Measurements from ENCODE around the gene ACOXL.

ACOXL gene

DNA sequence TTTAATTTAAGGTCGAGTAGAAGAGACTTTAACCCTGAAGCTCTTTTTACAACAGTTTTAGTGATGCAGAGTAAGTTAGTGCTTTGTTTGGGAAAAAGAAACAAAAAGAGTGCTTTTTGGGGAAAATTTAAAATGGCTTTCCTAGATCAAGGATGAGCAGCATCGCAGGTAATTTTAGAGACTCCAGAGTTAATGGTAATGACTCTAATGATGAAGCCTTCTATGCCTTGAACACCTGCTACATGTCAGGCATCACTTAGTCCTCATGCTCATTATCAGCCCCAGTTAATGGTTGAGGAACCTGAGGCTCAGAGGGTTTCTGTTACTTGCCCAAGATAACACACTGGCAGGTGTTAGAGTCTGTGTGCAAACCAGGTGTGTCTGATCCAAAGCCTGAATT is 167.8 kb downstream of the ACOXL start:
- Mint-ChIP-seq H3K36me3 (ENCODE audit: low read depth) (no peaks in the 10 kb centered on the region), H3K4me1 (ENCODE audit: low read depth) (peaks cover 3% of the 10 kb centered on the region), H3K27ac (no peak overlapping the region), H3K9me3 (peaks cover 9% of the 10 kb centered on the region), H3K27me3 (ENCODE audit: low read depth) (peaks cover 28% of the 10 kb centered on the region), H3K4me3 (no peak overlapping the region)
- no peak for DNase-seq (ENCODE audit: low spot score)

- H3K36me3 Mint-ChIP-seq (ENCODE audit: low read depth) = no peaks in the 10 kb centered on the region
- peaks cover 4% of the 10 kb centered on the region for H3K9me3 Mint-ChIP-seq
- no peak for DNase-seq (ENCODE audit: low spot score)
- no peak overlapping the region for H3K27ac Mint-ChIP-seq
- H3K27me3 Mint-ChIP-seq (ENCODE audit: low read depth) = peaks cover 8% of the 10 kb centered on the region
- no peak overlapping the region for H3K4me3 Mint-ChIP-seq
- H3K4me1 Mint-ChIP-seq (ENCODE audit: low read depth) = peaks cover 3% of the 10 kb centered on the region
Measured at GRCh38 chr2:110903548-110903947, 171.2 kb downstream of the ACOXL start.

DNA sequence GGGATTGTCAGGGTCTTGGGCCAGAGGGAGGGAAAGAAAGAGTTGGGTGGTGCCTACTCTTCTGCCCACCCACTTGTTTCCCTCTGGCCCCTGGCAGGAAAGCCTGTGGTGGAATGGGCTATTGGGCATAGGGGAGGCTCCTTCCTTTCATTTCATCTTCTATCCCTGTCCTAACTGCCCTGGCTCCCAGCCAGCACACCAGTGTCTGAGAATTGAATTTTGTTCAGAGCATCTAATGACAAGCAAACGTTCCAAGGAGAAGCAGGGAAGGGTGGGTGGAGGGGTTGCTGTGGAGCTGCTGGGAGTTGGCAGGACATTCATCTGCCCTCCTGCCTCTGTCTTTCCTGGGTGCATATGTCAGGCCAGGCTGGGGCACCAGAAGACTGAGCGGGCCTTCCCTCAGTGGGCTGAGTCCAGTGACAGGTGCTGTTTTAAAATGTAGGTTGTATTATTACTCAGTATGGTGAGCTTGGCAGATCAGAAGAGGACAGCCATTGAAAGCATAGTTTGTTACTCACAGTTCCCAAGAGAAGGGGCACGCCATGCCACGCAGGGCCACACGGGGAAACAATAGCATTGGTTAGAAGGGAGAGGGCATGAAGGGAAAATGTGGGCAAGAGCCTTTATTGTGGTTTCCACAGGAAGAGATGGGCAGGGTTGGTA is 171.9 kb downstream of the ACOXL start:
- no peak overlapping the region for H3K4me3 Mint-ChIP-seq
- H3K27me3 Mint-ChIP-seq (ENCODE audit: low read depth) = peaks cover 5% of the 10 kb centered on the region
- H3K4me1 Mint-ChIP-seq (ENCODE audit: low read depth) = peaks cover 3% of the 10 kb centered on the region
- peaks cover 4% of the 10 kb centered on the region for H3K9me3 Mint-ChIP-seq
- H3K36me3 Mint-ChIP-seq (ENCODE audit: low read depth) = no peaks in the 10 kb centered on the region
- no peak overlapping the region for H3K27ac Mint-ChIP-seq
- no peak for DNase-seq (ENCODE audit: low spot score)

GRCh38 chr2:110904779-110905148 is 172.4 kb downstream of the ACOXL start:
- no peak for DNase-seq (ENCODE audit: low spot score)
- Mint-ChIP-seq H3K36me3 (ENCODE audit: low read depth) (no peaks in the 10 kb centered on the region), H3K9me3 (peaks cover 4% of the 10 kb centered on the region), H3K27ac (no peak overlapping the region), H3K4me1 (ENCODE audit: low read depth) (peaks cover 3% of the 10 kb centered on the region), H3K27me3 (ENCODE audit: low read depth) (peaks cover 6% of the 10 kb centered on the region), H3K4me3 (no peak overlapping the region)

DNA sequence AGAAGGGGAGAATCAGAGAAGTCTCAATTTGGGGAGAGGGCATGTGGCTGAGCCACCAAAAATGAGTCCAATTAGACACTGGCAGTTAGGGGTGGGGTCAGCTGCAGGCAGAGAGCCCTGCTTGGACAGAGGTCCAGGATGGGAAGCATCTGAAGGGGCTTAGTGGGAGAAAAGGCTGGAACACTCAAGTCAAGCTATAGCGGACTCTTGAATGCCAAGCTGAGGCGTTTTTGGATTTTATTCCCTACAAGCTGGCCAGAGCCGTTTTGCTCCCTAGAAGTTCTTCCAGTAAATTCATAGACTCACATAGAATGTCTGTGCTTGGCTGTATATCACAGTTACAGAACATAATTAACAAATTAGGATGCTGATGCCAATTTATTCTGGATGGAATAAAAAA is 172.8 kb downstream of the ACOXL start:
- no peak overlapping the region for H3K4me3 Mint-ChIP-seq
- H3K27me3 Mint-ChIP-seq (ENCODE audit: low read depth) = peaks cover 6% of the 10 kb centered on the region
- peaks cover 4% of the 10 kb centered on the region for H3K9me3 Mint-ChIP-seq
- DNase-seq (ENCODE audit: low spot score) = no peak
- peaks cover 3% of the 10 kb centered on the region for H3K4me1 Mint-ChIP-seq (ENCODE audit: low read depth)
- H3K27ac Mint-ChIP-seq = no peak overlapping the region
- no peaks in the 10 kb centered on the region for H3K36me3 Mint-ChIP-seq (ENCODE audit: low read depth)

- no peak overlapping the region for H3K4me3 Mint-ChIP-seq
- DNase-seq (ENCODE audit: low spot score) = no peak
- peaks cover 3% of the 10 kb centered on the region for H3K36me3 Mint-ChIP-seq (ENCODE audit: low read depth)
- H3K9me3 Mint-ChIP-seq = peaks cover 12% of the 10 kb centered on the region
- peaks cover 3% of the 10 kb centered on the region for H3K4me1 Mint-ChIP-seq (ENCODE audit: low read depth)
- H3K27ac Mint-ChIP-seq = no peak overlapping the region
- peaks cover 13% of the 10 kb centered on the region for H3K27me3 Mint-ChIP-seq (ENCODE audit: low read depth)
Measured at GRCh38 chr2:110906613-110907298, 174.4 kb downstream of the ACOXL start.

DNA sequence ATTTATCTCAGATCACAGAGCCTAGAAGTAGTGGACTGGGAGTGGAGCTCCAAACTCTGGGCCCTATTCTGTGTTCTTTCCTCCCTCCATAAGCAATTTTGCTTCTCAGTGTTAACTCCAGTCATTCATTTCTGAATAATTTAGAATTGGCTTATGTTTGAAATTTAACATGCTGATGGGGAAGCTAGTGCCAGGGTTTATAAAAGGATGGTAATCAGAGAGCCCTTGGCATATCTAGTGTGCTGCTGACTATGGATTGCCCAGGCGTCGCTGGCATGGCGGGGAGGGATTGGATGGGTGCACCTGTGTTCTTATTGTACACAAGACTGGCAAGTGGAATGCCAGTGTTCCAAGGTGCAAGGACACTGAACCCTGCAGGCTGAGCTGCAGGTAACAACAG is 177.1 kb downstream of the ACOXL start:
- H3K4me3 Mint-ChIP-seq = no peak overlapping the region
- peaks cover 3% of the 10 kb centered on the region for H3K36me3 Mint-ChIP-seq (ENCODE audit: low read depth)
- H3K27ac Mint-ChIP-seq = no peak overlapping the region
- peaks cover 26% of the 10 kb centered on the region for H3K9me3 Mint-ChIP-seq
- no peak for DNase-seq (ENCODE audit: low spot score)
- H3K4me1 Mint-ChIP-seq (ENCODE audit: low read depth) = peaks cover 2% of the 10 kb centered on the region
- peaks cover 21% of the 10 kb centered on the region for H3K27me3 Mint-ChIP-seq (ENCODE audit: low read depth)

DNA sequence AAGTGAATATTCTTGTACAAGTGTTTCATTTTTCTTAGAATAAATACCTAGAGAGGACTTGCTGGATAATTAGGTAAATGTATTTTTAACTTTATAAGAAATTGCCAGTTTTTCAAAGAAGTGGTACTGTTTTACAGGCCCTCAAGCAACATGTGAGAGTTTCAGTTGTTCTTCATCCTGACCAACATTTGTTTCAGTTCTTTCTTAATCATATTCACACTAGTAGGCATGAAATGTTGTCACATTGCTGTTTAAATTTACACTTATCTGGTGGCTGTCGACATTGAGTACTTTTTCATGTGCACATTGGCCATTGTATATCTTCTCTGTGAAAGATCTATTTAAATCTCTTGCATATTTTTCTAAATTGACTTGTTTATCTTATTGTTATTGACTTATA is 178.1 kb downstream of the ACOXL start:
- no peak overlapping the region for H3K27ac Mint-ChIP-seq
- peaks cover 25% of the 10 kb centered on the region for H3K9me3 Mint-ChIP-seq
- H3K36me3 Mint-ChIP-seq (ENCODE audit: low read depth) = peaks cover 3% of the 10 kb centered on the region
- no peaks in the 10 kb centered on the region for H3K4me1 Mint-ChIP-seq (ENCODE audit: low read depth)
- H3K4me3 Mint-ChIP-seq = no peak overlapping the region
- DNase-seq (ENCODE audit: low spot score) = no peak
- H3K27me3 Mint-ChIP-seq (ENCODE audit: low read depth) = peaks cover 23% of the 10 kb centered on the region

GRCh38 chr2:110919738-110920137 is 187.4 kb downstream of the ACOXL start:
- Mint-ChIP-seq H3K27ac (no peak overlapping the region), H3K9me3 (peaks cover 4% of the 10 kb centered on the region), H3K4me3 (no peak overlapping the region), H3K36me3 (ENCODE audit: low read depth) (no peaks in the 10 kb centered on the region), H3K4me1 (ENCODE audit: low read depth) (no peaks in the 10 kb centered on the region), H3K27me3 (ENCODE audit: low read depth) (peaks cover 30% of the 10 kb centered on the region)
- no peak for DNase-seq (ENCODE audit: low spot score)

- H3K4me1 Mint-ChIP-seq (ENCODE audit: low read depth) = no peaks in the 10 kb centered on the region
- no peaks in the 10 kb centered on the region for H3K36me3 Mint-ChIP-seq (ENCODE audit: low read depth)
- peaks cover 25% of the 10 kb centered on the region for H3K9me3 Mint-ChIP-seq
- H3K27ac Mint-ChIP-seq = no peak overlapping the region
- H3K27me3 Mint-ChIP-seq (ENCODE audit: low read depth) = peaks cover 12% of the 10 kb centered on the region
- DNase-seq (ENCODE audit: low spot score) = no peak
- H3K4me3 Mint-ChIP-seq = no peak overlapping the region
Measured at GRCh38 chr2:110925479-110925878, 193.1 kb downstream of the ACOXL start.

GRCh38 chr2:110927526-110927925 is 195.2 kb downstream of the ACOXL start:
- no peak overlapping the region for H3K4me3 Mint-ChIP-seq
- no peak overlapping the region for H3K27ac Mint-ChIP-seq
- no peaks in the 10 kb centered on the region for H3K36me3 Mint-ChIP-seq (ENCODE audit: low read depth)
- DNase-seq (ENCODE audit: low spot score) = no peak
- H3K27me3 Mint-ChIP-seq (ENCODE audit: low read depth) = peaks cover 8% of the 10 kb centered on the region
- H3K9me3 Mint-ChIP-seq = peaks cover 28% of the 10 kb centered on the region
- no peaks in the 10 kb centered on the region for H3K4me1 Mint-ChIP-seq (ENCODE audit: low read depth)

DNA sequence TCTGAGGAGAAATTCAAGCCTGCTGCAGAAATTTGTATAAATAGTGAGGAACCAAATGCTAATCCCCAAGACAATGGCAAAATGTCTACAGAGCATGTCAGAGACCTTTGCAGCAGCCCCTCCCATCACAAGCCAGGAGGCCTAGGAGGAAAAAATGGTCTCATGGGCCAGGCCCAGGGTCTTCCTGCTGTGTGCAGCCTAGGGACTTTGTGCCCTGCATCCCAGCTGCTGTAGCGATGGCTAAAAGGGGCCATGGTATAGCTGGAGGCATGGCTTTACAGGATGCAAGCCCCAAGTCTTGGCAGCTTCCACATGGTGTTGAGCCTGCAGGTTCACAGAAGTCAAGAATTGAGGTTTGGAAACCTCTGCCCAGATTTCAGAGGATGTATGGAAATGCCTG is 197.2 kb downstream of the ACOXL start:
- Mint-ChIP-seq H3K36me3 (ENCODE audit: low read depth) (no peaks in the 10 kb centered on the region), H3K27me3 (ENCODE audit: low read depth) (peaks cover 2% of the 10 kb centered on the region), H3K4me3 (no peak overlapping the region), H3K9me3 (peaks cover 28% of the 10 kb centered on the region), H3K4me1 (ENCODE audit: low read depth) (no peaks in the 10 kb centered on the region), H3K27ac (no peak overlapping the region)
- DNase-seq (ENCODE audit: low spot score) = no peak

DNA sequence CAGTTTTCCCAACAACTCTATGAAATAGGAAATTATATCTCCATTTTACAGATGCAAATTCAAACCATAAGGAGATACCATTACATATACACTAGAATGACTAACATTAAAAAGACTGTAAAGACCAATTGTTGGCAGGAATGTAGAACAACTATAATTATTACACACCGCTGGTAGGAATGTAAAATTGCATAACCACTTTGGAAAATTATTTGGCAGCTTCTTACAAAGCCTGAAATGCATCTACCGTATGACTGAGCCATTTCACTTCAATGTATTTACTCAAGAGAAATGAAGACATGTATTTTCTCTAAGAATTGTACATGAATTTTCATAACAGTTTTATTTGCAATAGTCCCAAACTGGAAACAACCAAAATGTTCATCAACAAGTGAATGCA is 199.3 kb downstream of the ACOXL start:
- H3K4me3 Mint-ChIP-seq = no peak overlapping the region
- no peaks in the 10 kb centered on the region for H3K36me3 Mint-ChIP-seq (ENCODE audit: low read depth)
- peaks cover 2% of the 10 kb centered on the region for H3K27me3 Mint-ChIP-seq (ENCODE audit: low read depth)
- no peak for DNase-seq (ENCODE audit: low spot score)
- H3K9me3 Mint-ChIP-seq = peaks cover 28% of the 10 kb centered on the region
- H3K27ac Mint-ChIP-seq = no peak overlapping the region
- no peaks in the 10 kb centered on the region for H3K4me1 Mint-ChIP-seq (ENCODE audit: low read depth)

DNA sequence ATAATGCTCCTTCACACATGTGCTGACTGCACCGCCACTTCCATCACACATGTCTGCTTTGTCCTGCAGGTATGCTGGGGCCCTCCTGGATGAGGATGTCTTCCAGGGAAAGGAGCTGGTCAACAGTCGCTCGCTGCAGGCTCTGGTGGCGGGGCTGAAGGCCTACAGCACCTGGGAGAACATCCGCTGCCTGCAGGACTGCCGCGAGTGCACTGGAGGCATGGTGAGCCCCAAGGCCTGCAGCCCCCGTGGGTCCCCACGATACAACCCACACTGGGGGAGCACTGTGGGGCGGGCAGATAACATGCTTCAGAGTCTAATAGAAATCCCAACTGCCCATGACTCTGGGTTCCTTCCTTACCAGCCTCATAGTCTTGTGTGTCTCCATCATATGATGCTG is 201.0 kb downstream of the ACOXL start:
- Mint-ChIP-seq H3K4me3 (no peak overlapping the region), H3K27ac (no peak overlapping the region), H3K36me3 (ENCODE audit: low read depth) (no peaks in the 10 kb centered on the region), H3K4me1 (ENCODE audit: low read depth) (no peaks in the 10 kb centered on the region), H3K9me3 (peaks cover 20% of the 10 kb centered on the region), H3K27me3 (ENCODE audit: low read depth) (peaks cover 4% of the 10 kb centered on the region)
- DNase-seq (ENCODE audit: low spot score) = no peak

DNA sequence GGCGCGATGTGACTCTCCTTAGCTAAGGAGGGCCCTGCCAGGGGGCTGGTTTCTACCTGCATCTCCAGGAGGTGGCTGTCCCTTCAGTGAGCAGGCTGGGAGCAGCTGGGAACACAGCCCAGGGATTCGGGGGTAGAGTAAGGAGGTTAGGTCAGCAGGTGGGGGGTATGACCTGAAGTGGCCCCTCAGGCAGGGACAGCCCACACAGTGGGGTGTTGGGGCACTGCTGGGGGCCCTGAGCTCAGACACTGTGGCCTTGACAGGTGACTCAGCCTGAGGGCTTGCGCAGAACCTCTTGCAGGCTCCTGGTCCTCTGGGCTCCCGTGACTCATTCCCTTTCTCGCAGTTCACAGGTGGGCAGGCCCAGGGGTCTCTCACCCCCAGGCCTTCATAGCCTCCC is 202.6 kb downstream of the ACOXL start:
- DNase-seq (ENCODE audit: low spot score) = no peak
- Mint-ChIP-seq H3K4me1 (ENCODE audit: low read depth) (no peaks in the 10 kb centered on the region), H3K4me3 (no peak overlapping the region), H3K9me3 (peaks cover 9% of the 10 kb centered on the region), H3K27ac (no peak overlapping the region), H3K27me3 (ENCODE audit: low read depth) (peaks cover 5% of the 10 kb centered on the region), H3K36me3 (ENCODE audit: low read depth) (no peaks in the 10 kb centered on the region)
